DMS 273 treated with DMSO at 0.1 percent for 48 hours (cell line): ENCODE results near the gene SH2D3C.
"Not testable (repeated sequence)": the region's sequence is repeated elsewhere in the genome, so short reads cannot be mapped to it uniquely, and the experiment has no call there.

Source experiments
- DNase-seq: peaks from one replicate; lab custom pipeline; 2025; lab: John Stamatoyannopoulos, UW

Gene SH2D3C

DNA sequence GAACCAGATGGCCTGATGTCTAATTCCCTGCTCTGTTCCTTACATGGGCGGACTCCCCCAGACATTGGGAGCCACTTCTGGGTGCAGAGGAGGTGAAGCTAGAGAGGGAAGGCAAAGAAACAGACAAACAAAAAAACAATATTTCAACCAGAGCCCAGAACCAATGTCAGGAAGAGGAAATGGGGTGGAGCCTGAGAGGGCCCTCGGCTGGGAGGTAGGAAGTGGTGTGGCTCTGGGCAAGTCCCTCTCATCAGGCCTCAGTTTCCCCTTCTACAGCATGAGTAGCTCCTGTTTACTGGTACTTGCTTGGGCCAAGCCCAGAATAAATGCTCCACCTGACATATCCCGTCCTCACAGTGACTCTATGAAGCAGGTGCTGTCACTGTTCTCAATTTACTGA, 11.1 kb downstream of the SH2D3C start:
- no peak for DNase-seq

DNA sequence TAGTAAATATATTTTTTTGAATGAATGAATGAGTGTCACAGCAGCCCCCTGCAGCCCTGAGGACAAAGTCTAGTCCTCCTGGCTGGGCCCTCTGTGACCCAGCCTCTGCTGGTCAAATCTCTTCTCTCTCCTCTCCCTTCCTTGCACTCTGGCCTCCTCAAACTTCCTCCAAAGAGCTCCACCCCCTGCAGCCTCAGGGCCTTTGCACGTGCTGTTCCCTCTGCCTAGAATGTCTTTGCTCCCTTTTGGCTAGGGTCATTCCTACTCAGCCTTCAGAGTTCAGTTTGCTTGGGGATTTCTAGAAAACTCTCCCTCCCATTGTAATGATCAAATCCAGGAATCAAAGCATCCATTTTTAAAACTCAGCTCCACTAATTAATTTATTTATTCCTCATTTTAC, 13.0 kb downstream of the SH2D3C start:
- DNase-seq: no peak

- no peak for DNase-seq
Observed at GRCh38 chr9:127763918-127764384, 14.5 kb downstream of the SH2D3C start.

- no peak for DNase-seq
Observed at GRCh38 chr9:127762111-127762676, 16.3 kb downstream of the SH2D3C start.

GRCh38 chr9:127761491-127761956, 16.9 kb downstream of the SH2D3C start:
- DNase-seq: no peak

DNA sequence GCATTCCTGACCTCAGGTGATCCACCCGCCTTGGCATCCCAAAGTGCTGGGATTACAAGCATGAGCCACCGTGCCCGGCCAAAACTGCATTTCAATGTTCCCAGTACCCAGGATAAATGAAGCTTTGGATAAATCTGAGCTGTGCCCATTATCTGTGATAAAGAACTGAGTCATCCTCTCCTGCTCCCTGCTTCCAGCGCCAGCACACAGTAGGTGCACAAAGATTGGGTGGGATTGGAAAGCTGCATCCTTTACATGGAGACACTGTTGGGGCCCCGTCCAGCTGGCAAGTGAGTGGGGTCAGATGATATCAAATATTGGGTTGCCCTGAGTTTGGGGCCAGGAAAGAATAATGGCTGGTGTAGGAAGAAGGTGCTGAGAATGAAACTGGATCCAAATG, 17.4 kb downstream of the SH2D3C start:
- DNase-seq: no peak

GRCh38 chr9:127758843-127759242, 19.6 kb downstream of the SH2D3C start:
- DNase-seq: no peak

GRCh38 chr9:127756776-127757175, 21.7 kb downstream of the SH2D3C start:
- DNase-seq: not testable (repeated sequence)

DNA sequence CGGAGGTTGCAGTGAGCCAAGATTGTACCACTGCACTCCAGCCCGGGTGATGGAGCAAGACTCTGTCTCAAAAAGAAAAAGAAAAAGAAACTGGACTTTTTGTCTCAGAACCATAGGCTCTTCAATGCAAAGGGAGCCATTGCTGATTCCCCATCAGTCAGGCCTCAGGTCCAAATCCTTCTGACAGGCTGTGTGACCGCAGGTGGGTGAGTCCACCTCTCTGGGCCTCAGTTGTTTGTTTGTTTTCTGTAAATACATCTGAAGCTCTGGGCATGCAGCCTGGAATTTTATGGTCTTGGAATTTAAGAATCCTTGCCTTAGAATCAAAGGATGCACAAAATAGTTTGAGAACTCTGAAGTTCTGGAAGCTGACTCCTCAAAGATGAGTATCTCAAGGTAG, 22.2 kb downstream of the SH2D3C start:
- no peak for DNase-seq

- DNase-seq: no peak
Observed at GRCh38 chr9:127755061-127756060, 23.1 kb downstream of the SH2D3C start.

- no peak for DNase-seq
Observed at GRCh38 chr9:127754099-127755060, 24.1 kb downstream of the SH2D3C start.

- no peak for DNase-seq
Observed at GRCh38 chr9:127753622-127754021, 24.8 kb downstream of the SH2D3C start.

- no peak for DNase-seq
Observed at GRCh38 chr9:127753148-127753547, 25.3 kb downstream of the SH2D3C start.

DNA sequence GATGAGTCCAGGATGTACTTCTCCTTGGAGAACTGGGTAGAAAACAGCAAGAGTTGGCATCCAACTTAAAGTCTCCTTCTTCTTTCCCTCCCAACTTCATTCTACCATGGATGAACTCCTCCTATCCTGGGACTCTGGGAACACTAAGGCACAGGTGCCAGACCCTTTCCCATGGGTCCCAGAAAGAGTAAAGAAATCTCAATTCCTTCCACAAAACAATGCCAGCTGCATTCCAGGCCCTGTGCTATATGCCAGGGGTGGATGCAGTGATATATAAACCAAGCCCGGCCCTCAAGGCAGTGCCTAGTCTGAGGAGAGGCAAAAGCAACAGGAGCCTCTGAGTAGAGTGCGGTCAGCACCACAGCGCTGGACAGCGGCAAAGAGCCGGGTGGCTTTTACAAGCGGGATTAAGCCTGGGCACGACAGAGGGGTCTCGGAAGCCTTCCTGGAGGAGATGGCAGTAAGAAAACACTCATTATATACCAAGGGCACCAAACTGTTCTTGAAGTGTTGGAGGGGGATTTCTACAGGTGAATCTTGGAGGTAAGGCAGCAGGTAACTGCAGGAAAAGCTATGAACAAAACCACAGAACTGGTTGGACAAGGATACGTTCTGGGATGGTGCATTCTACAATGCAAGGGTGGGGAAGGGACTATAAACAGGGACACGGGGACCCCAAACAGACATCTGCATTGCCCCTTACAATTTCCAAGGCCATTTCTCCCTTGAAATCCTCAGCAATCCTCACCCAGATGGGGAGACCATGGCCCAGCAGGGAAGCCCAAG, 27.0 kb downstream of the SH2D3C start:
- no peak for DNase-seq

GRCh38 chr9:127749090-127749787, 29.2 kb downstream of the SH2D3C start:
- DNase-seq: no peak

DNA sequence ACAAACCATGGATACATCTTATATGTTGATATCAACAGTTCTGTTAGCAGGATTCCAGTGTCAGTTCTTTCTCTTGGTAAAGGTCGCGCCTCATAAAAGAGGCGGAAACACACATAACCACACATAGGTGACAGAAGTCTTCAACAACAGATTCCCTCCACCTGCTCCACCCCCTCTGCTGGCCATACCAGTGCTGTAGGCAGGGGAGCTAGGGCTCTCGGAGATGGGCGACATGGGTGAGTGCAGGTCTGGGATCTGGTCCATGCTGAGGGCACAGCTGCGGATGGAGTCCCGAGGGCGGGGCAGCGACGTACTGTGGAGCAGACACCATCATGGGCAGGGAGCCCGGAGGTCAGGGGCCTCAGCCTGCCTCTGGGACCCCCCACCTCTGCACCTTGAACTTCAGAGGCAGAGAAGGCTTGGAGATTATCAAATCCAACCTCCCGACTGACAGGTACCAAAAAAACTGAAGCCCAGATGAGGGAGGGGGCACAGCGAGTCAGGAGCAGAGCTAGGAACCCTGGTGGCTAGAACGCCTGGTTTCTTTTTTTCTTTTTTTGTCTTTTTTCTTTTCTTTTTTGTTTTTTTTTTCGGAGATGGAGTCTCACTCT, 31.4 kb downstream of the SH2D3C start:
- no peak for DNase-seq

DNA sequence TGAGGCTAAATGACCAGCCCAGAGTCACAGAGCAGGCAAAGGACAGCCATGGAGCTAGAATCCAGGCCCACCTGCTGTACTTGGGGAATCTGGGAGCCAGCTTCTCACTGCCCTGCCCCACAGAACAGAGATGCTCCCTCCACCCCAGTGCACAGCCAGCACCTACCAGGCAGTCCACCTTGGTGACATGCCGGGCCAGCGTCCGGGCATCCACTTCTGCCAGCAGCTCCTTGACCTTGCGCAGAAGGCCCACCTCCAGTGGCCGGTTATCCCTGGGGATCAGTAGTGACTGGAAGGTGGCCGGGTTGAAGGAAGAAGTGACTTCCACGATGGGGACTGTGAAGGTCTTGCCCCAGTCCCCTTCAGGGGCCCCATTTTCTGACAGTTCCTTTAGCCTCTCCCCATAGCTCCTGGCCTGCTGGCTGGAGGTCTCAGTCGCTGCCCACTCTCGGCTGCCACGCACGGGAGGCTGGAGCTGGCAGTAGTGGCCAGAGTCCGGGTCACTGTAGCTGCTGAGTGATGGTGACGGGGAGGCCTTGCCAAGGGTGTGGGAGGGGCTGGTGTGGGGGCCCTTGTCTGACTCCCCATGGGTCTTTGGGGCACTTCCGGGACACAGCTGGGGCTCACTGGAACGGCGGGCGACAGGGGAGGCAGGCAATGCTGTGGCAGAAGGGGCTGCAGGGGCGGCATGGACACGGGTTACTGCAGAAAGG, 33.9 kb downstream of the SH2D3C start:
- no peak for DNase-seq

DNA sequence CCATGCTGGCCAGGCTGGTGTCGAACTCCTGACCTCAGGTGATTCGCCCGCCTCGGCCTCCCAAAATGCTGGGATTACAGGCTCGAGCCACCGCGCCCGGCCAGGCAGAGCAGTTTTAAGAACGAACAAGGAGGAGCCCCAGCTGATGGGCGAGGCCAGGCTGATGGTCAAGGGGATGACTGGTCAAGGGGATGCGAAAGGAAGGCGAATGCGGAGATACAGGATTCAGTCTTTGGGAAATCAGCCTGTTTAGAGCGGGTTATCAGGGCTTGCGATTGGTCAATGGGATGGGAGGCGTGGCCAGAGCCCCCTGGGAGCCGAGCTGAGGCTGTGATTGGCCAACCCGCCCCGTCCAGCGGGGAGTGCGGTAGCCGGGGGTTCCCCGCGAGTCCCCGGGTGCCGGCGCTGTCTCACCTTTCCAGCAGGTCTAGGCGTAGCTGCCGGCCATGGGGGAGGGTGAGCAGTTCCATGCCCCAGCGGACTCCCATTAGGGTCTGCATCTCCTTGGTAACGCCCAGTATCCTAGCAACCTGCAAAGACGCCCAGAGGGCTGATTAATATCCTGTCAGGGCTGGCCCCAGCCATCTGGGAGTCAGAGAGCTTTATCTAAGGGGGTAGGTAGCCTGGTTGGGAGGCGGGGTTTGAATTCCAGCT, 35.9 kb downstream of the SH2D3C start:
- peak; percentile 82 for DNase-seq
